GM18861 (cell line): ENCODE results near the gene HOXC6.
"Not testable (repeated sequence)": the region's sequence is repeated elsewhere in the genome, so short reads cannot be mapped to it uniquely, and the experiment has no call there.

Experiments
- ATAC-seq: cut with Tn5 transposase; IDR thresholded peaks from one replicate; pipeline ENCODE4 v1.9.1; 2021; ENCODE audit not compliant: unreplicated experiment

Gene HOXC6

DNA sequence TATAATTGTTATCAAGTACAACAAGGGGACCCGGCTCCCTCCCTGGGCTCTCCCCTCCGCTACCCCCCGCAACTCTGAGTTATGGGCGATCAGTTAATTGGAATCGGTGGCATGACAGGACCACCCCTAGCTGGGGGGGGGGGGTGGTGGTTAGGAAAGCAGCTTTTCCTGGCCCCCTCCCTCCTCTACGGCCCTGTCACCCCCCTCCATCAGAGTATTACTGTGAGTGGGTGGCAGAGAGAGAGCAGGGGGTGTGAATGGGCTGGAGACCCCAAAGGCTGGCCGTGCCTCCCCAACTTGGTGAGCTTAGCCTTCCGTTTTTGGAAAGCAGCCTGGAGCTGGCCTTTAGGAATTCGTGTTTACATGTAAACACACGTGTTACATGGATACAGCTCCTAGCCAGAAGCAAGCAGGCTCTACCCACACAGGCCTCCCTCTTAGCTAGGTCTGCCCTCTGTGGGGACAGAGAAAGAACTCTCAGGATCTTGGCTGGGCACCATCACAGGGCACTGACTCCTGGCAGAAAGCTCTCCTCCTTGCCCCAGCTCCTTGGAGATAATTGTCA is 24.3 kb downstream of the HOXC6 start:
- ATAC-seq: no peak

DNA sequence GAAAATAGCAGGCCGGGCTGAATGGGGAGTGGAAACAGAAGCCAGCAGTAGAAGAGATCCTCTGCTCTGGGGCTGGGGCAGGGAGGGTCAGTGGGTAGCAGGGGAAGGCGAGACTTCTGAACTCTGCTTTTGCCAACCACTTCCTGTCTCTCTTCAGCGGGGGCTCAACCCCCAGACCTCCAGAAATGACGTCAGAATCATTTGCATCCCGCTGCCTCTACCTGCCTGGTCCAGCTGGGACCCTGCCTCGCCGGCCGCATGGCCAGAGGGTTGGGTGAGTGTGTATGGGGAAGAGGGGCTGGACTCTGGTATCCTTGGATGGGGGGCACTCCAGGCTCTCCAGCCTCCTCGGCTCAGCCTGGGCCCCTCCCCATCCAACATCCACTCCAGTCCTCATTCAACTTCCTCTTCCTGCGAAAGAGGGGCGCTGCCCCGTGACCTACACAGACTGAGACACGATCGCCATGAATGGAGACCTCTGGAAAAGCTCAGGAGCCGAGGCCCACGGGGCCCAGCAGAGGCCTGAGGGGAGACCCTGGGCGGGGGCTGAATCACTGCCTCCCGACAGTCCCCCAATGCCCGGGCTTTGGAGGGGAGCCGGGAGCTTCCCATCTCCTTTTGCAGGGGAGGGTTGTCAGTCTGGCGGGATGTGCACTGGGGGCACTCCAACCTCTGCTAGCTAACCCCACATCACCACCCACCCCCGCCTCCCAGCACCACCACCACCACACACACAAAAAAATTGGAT is 24.9 kb downstream of the HOXC6 start:
- ATAC-seq: peak; percentile 76

DNA sequence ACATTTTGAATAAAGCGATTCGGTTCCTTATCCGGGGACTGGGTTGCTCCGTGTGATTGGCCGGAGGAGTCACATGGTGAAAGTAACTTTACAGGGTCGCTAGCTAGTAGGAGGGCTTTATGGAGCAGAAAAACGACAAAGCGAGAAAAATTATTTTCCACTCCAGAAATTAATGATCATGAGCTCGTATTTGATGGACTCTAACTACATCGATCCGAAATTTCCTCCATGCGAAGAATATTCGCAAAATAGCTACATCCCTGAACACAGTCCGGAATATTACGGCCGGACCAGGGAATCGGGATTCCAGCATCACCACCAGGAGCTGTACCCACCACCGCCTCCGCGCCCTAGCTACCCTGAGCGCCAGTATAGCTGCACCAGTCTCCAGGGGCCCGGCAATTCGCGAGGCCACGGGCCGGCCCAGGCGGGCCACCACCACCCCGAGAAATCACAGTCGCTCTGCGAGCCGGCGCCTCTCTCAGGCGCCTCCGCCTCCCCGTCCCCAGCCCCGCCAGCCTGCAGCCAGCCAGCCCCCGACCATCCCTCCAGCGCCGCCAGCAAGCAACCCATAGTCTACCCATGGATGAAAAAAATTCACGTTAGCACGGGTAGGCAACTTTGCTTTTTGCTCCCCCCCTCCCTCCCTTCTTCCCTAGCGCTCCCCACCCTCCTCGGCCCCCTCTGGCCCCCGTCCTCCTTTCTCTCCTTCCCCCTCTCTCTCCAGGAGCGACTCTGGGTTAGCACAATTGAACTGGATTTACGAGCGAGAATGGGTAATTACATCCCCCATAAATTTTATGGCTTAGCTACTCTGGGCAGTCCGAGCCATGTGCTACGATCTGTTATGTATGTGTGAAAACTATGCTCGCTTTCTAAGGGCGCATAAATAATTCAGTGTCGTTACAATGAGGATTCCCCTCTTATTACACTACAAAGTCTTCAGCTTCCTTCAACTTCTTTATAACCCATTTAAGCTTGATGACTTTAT is 25.8 kb downstream of the HOXC6 start, which contains the start of gene HOXC4:
Gene HOXC4 (plus strand): TSS at position 85 of the 991 bp plus-strand sequence. CDS start 88 bp downstream, at position 173.
- ATAC-seq: no peak

DNA sequence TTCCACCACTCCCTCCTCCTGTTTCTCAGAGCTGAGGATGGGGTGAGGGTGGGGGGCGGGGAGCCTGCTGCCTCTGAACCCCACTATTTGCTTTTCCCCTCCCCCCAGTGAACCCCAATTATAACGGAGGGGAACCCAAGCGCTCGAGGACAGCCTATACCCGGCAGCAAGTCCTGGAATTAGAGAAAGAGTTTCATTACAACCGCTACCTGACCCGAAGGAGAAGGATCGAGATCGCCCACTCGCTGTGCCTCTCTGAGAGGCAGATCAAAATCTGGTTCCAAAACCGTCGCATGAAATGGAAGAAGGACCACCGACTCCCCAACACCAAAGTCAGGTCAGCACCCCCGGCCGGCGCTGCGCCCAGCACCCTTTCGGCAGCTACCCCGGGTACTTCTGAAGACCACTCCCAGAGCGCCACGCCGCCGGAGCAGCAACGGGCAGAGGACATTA is 26.5 kb downstream of the HOXC6 start:
- no peak for ATAC-seq

DNA sequence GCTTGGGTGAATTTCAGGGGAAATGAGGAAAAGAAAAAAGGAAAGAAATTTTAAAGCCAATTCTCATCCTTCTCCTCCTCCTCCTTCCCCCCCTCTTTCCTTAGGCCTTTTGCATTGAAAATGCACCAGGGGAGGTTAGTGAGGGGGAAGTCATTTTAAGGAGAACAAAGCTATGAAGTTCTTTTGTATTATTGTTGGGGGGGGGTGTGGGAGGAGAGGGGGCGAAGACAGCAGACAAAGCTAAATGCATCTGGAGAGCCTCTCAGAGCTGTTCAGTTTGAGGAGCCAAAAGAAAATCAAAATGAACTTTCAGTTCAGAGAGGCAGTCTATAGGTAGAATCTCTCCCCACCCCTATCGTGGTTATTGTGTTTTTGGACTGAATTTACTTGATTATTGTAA is 27.3 kb downstream of the HOXC6 start:
- no peak for ATAC-seq

DNA sequence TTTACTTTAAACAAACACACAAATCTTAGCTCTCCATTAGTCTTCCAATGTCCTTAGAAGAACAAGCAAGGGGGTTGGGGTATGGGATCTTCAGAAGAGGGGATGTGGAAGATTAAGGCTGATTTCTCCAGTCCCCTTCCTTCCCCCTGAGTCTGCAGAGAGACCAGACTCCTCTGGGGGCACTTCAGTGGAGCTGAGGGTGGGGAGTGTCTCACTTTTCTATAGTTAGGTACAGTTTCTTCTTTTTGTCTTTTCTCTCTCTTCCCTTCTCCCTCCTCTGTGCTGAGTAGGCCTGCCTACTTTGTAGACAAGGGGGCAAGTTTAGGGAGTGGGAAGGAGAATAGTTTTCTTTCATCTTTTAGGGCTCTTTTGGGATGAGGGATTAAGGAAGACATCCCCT is 27.9 kb downstream of the HOXC6 start:
- ATAC-seq: no peak

DNA sequence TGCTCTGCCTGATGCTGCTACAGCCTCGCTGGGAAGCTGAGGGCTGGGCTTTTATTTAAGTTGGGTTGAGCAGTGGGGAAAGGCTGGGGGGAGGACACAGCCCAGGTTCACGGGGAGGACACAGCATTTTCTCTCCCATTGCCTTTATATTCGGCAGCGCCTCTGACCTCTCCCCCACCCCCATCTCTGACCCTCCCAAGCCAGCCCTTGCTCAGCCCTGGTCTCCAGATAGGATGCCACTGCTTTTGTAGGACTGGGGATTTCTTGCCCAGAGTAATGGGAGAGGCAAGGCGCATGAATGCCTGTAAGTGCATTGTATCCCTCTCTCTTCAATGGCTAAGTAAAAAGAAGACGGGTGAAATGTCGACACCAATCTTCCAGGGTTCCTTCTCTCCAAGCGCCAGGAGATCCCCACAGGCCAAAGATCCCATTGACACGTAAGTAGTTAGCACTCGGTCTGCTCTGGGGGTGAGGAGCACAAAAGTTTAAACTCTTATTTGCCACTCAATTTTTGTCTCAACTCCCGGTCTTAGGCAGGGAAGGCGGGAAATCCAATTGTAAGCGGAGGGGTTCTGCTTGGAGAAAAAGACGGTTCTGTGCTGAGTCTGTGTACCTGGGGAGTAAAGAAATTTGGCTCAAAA is 30.0 kb downstream of the HOXC6 start:
- ATAC-seq: no peak

DNA sequence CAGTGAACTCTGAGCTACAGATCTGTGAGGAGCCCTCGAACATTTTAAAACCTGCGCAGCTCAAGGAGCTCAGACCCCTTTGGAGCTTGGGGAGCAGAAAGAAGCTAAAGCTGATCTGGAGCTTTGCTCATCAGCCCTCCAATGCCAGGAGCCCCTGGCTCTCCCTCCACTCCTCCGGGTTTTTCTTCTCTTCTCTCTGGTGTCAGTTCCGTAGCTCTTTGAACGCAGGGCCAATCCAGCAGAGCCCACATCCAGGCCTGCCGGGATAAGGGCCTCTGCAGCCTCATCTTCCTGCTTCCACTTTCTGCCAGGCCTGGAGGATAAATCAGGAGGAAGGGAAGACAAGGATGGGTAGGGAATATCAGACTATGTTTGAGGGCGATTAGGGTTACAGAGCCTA is 31.4 kb downstream of the HOXC6 start:
- no peak for ATAC-seq

DNA sequence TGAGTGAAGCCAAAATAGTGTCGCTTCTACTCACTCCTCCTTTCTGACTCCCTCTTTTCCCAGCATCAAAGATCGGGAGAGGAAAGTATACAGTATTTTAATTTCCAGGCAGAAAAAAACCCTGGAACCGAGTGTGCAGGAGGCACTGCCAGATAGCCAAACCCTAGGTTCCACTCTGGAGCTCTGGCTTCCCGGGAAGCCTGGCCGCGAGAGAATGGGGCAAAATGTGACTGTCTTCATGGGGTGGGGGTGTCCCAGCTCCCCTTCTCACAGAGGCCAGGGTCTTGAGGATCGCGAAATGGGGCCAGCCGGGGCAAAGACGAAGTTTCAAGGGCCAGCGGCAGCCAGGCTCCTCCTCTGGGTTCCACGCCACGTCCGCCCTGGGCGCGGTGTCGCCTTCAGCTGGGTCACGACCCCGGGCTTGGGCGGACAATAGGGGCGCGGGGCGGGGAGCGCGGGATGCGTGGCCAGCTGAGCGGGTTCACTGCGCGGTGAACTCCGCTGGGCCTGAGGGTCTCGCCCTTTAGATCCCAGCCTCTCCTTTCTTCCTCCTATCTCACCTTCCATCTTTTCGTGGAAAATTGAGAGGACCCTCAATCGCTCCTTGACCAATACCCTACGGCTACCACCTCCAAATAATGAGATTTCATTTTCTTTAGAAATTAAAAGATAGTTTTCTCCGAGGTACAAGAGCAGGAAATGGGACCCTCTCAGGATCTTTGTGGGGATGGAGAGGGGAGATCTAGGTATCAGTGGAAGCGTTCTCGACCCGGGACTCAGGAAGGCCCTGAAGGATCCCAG is 32.1 kb downstream of the HOXC6 start:
- no peak for ATAC-seq

DNA sequence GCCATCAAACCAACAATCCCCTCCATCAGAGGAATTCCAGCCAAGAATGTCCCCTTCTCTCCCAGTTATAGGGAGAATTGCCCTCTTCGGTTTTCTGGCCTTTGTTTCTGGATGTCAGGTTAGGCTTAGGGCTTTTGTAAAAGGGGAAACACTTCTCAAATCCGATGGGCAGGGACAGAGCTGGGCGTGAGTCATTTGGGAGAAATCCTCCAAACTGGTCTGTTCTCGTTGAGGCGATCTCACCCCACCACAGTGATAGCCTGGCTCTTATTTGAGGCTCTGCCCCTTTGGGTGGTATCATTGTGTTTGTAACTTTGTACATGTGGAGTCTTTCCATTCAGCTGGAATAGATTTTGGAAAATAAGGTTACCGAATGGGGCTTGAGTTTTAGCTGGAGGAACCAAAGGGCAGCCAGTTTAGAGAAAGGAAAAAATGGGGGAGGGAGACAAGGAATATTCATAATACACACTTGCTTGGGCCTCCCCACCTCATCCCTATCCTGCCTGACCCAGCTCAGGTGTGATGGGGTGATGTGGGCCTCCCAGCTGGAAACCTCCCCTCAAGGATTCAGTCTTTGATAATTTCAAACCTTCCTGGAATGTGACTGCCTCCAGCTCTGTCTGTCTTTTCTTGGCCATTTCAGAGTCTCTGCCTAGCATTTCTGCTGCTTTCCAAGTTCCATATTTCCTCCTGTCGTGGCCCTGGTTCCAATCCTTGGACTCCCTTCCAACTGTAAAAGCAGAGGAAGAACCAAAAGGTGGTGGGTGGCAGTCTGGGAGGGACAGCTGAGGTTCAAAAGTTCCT is 32.9 kb downstream of the HOXC6 start:
- ATAC-seq: no peak

DNA sequence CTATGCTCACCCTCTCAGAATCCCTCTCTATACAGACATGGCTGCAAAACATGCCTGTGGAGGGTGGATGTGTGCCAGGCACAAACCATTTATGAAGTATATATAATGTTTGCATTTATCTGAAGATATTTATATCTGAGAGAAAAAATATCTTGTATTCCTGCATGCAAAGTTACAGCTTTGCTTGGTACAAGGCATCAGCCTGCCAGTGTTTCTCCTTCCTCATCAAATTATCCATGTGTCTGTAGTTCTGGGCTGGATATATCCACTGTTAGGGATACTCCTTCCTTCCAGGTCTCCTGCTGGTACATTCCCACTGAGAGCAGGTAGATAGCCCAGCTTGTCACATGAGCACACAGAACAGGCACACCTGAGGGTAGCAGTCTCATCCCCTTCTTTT is 37.4 kb downstream of the HOXC6 start:
- ATAC-seq: no peak

DNA sequence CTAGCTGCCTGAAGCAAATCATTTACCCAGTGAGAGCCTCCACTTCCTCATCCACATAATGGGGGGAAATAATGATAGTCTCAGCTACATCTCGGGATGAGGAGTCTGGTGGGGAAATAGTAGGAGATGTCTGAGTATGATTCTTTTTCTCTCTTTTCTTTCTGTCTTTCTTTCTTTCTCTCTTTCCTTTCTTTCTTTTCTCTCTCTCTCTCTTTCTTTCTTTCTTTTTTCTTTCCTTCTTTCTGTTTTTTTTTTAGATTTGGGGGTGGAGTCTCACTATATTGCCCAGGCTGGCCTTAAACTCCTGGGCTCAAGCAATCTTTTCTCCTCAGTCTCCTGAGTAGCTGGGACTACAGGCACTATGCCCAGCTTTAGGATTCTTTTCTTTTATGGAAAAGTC is 38.2 kb downstream of the HOXC6 start:
- no peak for ATAC-seq

DNA sequence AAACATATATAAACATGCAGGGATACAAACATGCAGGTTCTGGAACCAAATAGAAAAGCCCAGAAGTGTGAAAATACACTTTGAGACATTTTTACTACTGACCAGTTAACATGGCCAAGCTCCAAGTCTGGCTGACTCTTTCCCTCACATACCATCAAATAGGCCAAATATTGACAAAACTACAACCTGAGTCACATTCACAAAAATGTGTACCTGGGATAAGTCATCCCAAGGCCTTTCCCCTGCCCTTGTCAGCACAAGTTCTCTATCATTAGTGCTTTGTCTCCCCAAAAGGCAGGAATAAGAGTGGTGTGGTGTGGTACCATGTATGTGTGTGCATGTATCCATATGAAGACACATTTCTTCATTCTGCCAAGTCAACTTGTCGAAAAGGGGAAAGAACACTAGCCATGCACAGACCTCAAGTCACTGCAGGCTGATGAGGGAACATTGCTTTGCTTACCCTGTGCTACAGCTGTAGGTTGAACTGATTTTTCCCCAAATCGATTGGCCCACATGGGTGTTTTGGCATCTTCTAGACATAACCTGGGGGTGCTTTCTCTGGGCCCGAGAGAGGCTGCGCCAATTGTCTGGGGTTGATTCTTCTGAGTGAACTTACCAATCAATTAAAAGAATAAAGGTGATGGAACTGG is 40.3 kb downstream of the HOXC6 start:
- ATAC-seq: no peak

DNA sequence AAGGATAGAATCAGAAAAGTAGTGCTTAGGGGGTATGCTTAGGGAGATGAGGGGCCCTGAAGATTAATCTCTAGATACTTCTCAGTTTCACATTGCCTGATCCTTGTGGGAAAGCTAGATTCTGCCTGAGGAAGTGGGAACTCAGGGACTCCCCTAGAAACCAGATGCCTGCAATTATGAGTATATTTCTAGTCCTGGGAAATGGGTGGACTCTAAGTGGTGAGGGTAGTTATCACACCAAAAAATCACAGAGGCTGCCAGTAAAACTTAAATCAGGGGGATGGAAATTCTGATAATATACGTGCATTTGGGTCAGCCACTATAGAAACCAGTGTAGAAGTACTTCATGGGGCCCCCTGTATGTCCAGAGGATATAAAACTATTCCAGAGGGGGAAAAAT is 43.7 kb downstream of the HOXC6 start:
- ATAC-seq: no peak

DNA sequence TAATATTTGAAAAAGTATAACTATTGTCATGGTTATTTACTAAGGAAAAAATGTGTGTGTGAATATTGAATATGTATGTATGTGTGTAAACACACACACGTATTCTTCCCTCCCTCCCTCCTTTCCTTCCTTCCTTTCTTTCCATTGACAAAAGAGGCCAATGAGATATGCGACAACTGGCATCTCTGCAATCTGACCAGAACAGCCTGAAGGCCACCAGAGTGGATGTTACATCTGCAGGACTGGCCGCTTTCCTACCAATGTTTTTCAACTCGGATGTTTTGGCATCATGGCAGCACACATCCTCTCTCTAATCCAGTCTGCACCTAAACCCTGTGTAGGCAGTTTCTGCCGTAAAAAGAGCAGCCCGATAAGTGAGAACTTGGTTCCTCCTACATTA is 46.1 kb downstream of the HOXC6 start:
- ATAC-seq: no peak

DNA sequence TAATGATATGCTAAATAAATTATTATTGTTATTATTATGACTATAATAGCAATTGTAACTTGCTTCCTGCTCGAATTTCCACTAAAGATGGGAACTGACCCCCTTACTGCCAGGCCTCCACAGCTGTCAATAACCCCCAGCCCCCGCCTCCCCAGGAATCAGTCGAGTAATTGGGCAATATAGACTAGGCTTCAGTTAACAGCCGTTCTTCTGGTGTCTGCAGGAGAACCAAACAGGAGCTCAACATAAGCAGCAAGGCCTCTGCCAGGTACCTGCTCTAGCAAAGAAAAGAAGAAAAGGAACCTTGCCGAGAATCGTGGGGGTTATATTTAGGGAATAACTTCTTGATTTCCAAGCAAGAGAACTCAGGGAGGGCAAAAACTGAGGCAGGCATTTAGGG is 47.2 kb downstream of the HOXC6 start:
- ATAC-seq: no peak

DNA sequence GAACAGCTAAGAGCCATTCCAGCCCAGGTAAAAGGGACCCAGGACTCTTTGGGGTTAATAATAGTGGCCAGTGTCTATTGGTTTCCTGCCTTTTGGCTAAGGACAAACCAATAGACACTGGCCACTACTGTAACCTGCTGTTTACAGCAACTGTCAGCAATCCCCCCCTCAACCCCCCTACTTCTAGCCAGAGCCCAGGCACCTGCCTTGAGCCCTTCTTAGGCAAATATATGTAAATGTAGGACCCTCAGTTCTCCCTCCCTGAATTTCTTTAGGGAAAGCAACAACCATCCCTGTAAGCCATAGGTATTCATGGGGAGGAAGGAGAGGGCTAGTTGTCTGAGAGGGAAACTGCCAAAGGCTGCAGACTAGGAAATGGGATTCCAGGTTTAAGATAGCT is 47.7 kb downstream of the HOXC6 start:
- no peak for ATAC-seq

DNA sequence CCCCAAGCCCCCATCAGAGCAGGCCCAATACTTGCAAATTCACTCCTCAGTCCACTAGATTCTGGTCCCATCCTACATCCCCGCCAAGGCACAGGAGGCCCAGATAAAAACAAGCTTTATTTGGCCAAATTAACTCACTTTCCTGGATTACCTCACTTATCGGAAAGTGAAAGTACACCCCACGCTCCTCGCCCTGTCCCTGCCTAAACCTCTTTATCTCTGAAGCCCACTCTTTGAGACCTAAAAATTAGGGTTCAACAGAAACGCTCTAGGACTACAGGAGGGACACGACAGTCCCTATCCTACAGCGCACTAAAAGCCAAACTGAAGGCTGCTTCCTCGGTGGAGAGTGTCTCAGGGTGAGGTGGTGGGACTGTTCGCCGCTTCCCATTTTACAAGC is 49.6 kb downstream of the HOXC6 start:
- ATAC-seq: not testable (repeated sequence)

DNA sequence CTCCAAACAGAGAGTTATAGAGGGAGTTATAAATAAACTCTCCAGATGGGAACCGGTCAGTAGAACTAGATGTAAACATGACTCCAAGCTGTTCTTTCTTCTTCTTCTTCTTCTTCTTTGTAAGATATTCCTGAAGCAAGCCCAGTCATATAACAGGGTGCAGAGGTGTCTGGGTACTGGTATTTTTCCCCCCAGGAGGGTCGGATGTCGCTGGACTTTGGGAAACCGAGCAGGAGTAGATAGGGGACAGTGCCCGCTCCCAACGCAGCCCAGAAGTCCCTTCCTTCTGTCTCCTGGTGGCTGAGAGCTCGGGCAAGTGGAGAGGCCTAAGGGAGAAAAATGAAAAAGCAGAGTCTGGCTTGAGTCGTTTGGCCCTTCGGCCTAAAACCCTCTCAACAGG is 50.9 kb downstream of the HOXC6 start:
- ATAC-seq: not testable (repeated sequence)
